Measurements from ENCODE around the gene KCNT1. TPM values are rescaled to one million over a fixed set of nuclear protein-coding genes. Genes with fewer than 3 reads are reported as not detected.

Gene KCNT1
- total RNA-seq, 1 experiment from 2014 or later = not detected

DNA sequence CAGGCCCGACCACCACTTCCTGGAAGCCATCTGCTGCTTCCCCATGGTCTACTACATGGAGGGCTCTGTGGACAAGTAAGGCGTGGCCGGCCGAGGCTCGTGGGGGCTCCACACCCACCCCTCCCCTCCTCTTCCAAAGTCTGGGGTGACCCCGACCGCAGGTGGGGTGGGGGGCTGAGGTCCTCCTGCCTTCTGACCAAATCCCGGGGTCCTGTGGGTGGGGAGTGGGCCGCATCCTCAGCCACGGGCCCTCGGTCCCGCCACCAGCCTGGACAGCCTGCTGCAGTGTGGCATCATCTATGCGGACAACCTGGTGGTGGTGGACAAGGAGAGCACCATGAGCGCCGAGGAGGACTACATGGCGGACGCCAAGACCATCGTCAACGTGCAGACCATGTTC is 76.4 kb downstream of the KCNT1 start:
- no peak overlapping the region for H3K27ac ChIP-seq
- no peaks in the 10 kb centered on the region for H3K4me1 ChIP-seq (replicated peaks)
- H3K27me3 ChIP-seq (replicated peaks) = 0 out of 2 replicates have a peak, but pooled peaks cover 3% of the 10 kb centered on the region
- no peak for DNase-seq (ENCODE audit: low read depth in 1 of 2, low spot score in 2 of 2)
- H3K9me3 ChIP-seq (replicated peaks) = no peaks in the 10 kb centered on the region
- H3K36me3 ChIP-seq = no peaks in the 10 kb centered on the region
- no peak overlapping the region for H3K4me3 ChIP-seq

DNA sequence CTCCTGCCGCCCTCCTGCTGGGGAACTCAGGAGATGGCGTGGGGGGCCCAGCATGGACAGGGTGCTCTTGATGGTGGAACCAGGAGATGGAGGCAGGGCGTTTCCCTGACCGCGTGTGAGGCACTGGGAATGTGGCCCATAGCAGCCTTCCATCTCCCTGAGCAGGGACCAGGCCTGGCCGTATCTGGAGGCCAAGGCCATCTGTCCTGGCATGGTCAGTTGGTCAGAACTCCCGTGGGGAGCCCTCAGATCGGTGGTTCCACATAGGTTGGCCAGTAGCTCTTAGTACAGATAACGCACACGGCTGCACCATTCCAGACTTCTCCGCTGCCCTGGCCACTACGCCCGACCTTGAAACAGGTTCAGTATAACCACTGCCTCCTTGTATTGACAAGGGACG is 77.6 kb downstream of the KCNT1 start:
- Histone ChIP-seq H3K9me3 (replicated peaks) (no peaks in the 10 kb centered on the region), H3K27ac (no peak overlapping the region), H3K4me1 (replicated peaks) (no peaks in the 10 kb centered on the region), H3K4me3 (no peak overlapping the region), H3K36me3 (no peaks in the 10 kb centered on the region), H3K27me3 (replicated peaks) (0 out of 2 replicates have a peak, but pooled peaks cover 3% of the 10 kb centered on the region)
- DNase-seq (ENCODE audit: low read depth in 1 of 2, low spot score in 2 of 2) = no peak

DNA sequence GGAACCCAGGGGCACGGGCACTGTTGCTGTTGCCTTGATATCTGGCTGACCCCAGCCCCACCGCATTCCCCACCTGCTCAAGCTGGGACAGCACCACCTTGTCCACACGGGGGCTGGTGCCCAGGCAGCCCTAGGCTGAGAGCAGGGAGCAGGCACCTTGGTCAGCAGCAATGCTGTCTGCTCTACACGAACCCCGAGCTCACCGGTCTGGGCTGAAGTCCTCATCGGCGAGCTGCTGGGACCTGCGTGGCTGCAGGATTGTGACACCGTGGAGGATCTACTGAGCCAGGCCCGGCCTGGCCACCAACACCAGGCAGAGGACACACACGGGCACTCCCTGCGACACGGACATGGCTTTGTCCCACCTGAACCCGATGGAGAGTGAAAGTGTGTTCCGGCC is 78.1 kb downstream of the KCNT1 start:
- Histone ChIP-seq H3K9me3 (replicated peaks) (no peaks in the 10 kb centered on the region), H3K4me3 (no peak overlapping the region), H3K4me1 (replicated peaks) (no peaks in the 10 kb centered on the region), H3K36me3 (no peaks in the 10 kb centered on the region), H3K27me3 (replicated peaks) (0 out of 2 replicates have a peak, but pooled peaks cover 3% of the 10 kb centered on the region), H3K27ac (no peak overlapping the region)
- no peak for DNase-seq (ENCODE audit: low read depth in 1 of 2, low spot score in 2 of 2)

- Histone ChIP-seq H3K4me1 (replicated peaks) (no peaks in the 10 kb centered on the region), H3K4me3 (no peak overlapping the region), H3K27ac (no peak overlapping the region), H3K27me3 (replicated peaks) (0 out of 2 replicates have a peak, but pooled peaks cover 3% of the 10 kb centered on the region), H3K36me3 (no peaks in the 10 kb centered on the region), H3K9me3 (replicated peaks) (no peaks in the 10 kb centered on the region)
- no peak for DNase-seq (ENCODE audit: low read depth in 1 of 2, low spot score in 2 of 2)
Observed at GRCh38 chr9:135780626-135781025, 78.6 kb downstream of the KCNT1 start.

- Histone ChIP-seq H3K27me3 (replicated peaks) (peaks cover 13% of the 10 kb centered on the region), H3K4me3 (no peak overlapping the region), H3K9me3 (replicated peaks) (no peaks in the 10 kb centered on the region), H3K4me1 (replicated peaks) (no peaks in the 10 kb centered on the region), H3K27ac (no peak overlapping the region), H3K36me3 (no peaks in the 10 kb centered on the region)
- DNase-seq (ENCODE audit: low read depth in 1 of 2, low spot score in 2 of 2) = no peak
Observed at GRCh38 chr9:135782946-135783345, 81.0 kb downstream of the KCNT1 start.

DNA sequence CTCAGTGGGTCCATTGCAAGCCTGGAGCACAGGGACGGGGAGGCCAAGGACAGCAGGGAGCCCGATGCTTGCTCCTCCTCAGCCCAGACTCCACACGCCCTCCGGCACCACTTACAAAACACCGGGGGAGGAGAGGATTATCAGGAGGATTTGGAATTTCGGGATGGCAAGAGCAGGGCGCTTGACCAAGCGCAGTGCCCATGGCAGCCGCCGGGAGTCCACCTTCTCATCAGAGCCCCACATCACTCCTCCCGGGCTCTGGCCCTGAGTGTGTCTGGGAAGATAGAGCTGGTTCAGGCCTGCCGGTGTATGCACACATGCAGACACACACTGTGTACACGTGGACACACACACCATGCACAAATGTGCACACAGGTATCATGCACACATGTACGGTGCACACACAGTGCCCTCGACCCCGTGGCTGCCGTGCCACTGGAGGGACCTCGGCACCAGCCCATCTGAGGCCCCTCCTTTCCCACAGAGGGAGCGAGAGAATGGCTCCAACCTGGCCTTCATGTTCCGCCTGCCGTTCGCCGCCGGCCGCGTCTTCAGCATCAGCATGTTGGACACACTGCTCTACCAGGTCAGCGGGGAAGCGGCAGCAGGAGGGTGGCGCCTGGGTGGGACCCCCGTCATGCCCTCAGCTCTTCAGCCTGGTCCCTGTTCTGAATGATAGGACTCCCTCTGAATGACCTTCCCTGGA is 81.7 kb downstream of the KCNT1 start:
- no peaks in the 10 kb centered on the region for H3K9me3 ChIP-seq (replicated peaks)
- no peaks in the 10 kb centered on the region for H3K4me1 ChIP-seq (replicated peaks)
- no peak overlapping the region for H3K27ac ChIP-seq
- peaks cover 21% of the 10 kb centered on the region for H3K27me3 ChIP-seq (replicated peaks)
- no peak overlapping the region for H3K4me3 ChIP-seq
- H3K36me3 ChIP-seq = no peaks in the 10 kb centered on the region
- no peak for DNase-seq (ENCODE audit: low read depth in 1 of 2, low spot score in 2 of 2)

DNA sequence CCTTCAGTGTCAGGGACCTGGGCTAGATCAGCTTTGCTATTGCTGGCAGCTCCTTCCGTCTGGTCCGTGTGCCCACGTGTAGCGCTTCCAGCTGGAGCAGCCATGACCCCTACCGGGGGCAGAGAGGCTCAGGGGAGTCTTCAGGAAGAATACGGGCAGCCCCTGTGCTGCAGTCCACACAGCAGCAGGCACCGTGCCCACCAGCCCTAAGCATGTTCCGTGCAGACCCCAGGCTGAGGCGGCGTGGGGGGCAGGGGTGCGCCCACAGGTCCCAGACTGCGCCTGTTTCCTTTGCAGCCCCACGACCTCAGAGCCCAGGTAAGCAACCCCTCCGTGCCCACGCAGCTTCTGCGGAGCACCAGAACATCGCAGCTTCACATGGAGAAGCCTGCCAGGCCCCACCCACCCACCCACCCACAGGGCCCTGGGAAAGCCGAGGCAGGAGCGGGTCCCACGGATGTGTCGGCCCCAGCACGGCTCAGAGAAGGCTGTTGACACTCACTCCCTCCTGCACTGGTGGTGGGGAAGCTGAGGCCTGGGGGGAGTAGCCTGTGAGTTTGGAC is 83.1 kb downstream of the KCNT1 start:
- Histone ChIP-seq H3K27ac (no peak overlapping the region), H3K4me1 (replicated peaks) (no peaks in the 10 kb centered on the region)

DNA sequence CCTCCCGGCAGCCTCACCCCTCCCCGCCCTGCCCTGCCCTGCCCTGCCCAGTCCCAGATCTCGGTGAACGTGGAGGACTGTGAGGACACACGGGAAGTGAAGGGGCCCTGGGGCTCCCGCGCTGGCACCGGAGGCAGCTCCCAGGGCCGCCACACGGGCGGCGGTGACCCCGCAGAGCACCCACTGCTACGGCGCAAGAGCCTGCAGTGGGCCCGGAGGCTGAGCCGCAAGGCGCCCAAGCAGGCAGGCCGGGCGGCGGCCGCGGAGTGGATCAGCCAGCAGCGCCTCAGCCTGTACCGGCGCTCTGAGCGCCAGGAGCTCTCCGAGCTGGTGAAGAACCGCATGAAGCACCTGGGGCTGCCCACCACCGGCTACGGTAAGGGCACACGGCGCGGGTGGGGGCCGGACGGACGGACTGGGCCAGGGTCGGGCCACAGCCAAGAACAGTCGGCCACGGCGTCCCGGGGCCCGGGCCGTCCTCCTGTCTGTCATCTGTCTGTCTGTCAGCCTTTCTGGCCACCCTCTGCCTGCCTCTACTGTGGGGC is 84.2 kb downstream of the KCNT1 start:
- Histone ChIP-seq H3K27me3 (replicated peaks) (peaks cover 41% of the 10 kb centered on the region), H3K4me1 (replicated peaks) (no peaks in the 10 kb centered on the region), H3K36me3 (no peaks in the 10 kb centered on the region), H3K4me3 (no peak overlapping the region), H3K27ac (no peak overlapping the region), H3K9me3 (replicated peaks) (no peaks in the 10 kb centered on the region)
- DNase-seq (ENCODE audit: low read depth in 1 of 2, low spot score in 2 of 2) = no peak

More for the DNA sequence above, 83.1 kb downstream of the KCNT1 start:
- no peak for DNase-seq (ENCODE audit: low read depth in 1 of 2, low spot score in 2 of 2)
- H3K27me3 ChIP-seq (replicated peaks) = peaks cover 35% of the 10 kb centered on the region
- no peak overlapping the region for H3K4me3 ChIP-seq
- H3K9me3 ChIP-seq (replicated peaks) = no peaks in the 10 kb centered on the region
- no peaks in the 10 kb centered on the region for H3K36me3 ChIP-seq

GRCh38 chr9:135787317-135787716 is 85.3 kb downstream of the KCNT1 start:
- Histone ChIP-seq H3K36me3 (no peaks in the 10 kb centered on the region), H3K4me1 (replicated peaks) (no peaks in the 10 kb centered on the region), H3K27ac (no peak overlapping the region), H3K4me3 (no peak overlapping the region), H3K27me3 (replicated peaks) (peaks cover 41% of the 10 kb centered on the region), H3K9me3 (replicated peaks) (no peaks in the 10 kb centered on the region)
- DNase-seq (ENCODE audit: low read depth in 1 of 2, low spot score in 2 of 2) = no peak

DNA sequence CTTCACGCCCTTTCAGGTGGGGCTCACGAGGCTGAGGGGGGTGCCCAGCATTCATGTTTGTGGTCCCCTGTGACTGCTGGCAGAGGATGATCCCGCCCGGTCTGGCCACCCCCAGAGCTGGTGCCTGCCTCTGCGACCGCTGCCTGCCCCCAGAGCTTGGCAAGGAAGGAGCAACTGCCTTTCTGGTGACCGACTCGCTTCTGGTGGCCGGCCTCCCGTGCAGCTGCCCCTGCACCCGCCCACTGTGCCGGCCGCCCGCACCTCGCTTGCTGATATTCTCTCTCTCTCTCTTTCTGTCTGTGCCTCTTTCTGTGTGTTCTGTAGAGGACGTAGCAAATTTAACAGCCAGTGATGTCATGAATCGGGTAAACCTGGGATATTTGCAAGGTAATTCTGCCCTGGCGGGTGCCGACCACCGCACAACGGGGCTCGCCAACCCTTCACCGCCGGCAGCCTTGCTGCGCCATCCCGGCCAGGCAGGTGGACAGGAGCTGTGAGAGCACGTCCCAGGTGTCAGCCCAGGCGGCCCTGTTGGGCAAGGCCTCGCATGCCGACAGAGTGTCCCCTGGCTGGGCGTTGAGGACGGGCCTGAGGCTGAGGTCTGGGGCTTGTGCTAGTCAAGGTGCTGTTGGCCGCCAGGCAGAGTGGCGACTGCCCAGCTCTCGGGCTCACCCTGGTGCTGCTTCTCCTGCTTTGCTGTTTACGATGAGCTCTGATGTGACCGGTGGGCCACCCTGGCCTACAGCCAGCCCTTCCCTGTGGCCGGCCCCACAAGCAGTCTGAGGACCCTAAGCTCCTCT is 86.0 kb downstream of the KCNT1 start:
- Histone ChIP-seq H3K4me1 (replicated peaks) (no peaks in the 10 kb centered on the region), H3K4me3 (no peak overlapping the region), H3K27me3 (replicated peaks) (peaks cover 41% of the 10 kb centered on the region), H3K36me3 (no peaks in the 10 kb centered on the region), H3K27ac (no peak overlapping the region), H3K9me3 (replicated peaks) (no peaks in the 10 kb centered on the region)
- no peak for DNase-seq (ENCODE audit: low read depth in 1 of 2, low spot score in 2 of 2)

DNA sequence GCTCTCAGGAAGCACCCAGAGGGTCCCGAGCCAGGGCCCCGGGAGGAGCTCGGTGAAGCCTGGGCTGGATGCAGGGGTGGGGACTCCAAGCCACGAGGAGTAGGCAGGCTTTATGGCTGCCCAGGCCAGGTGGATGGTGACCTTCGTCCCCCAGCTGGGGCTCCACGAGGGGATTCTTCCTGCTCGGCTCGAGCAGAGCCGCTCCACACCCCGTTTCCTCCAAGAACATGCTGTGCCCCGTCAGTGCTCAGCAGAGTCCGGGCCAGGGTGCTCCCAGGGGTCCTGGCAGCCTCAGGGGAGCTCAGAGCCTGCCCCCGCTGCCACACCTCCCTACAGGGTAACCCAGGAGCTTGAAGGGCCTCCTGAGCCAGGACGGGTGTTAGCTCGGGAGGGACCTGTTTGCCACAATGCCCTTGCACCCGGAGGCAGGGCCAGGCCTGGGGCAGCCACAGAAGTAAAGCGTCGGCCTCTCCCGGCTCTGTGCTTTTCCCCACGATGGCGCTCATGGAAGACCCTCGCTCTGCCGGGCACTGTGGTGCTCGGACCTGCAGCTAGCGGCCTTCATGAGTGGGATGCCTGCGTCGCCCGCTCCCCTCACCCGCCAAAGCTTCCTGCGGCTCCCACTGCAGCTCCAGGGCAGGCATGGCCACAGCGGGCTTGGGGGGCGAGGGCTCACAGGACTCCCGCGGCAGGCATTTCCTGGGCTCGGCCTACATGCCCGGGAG is 86.8 kb downstream of the KCNT1 start:
- Histone ChIP-seq H3K36me3 (no peaks in the 10 kb centered on the region), H3K27me3 (replicated peaks) (peaks cover 42% of the 10 kb centered on the region), H3K27ac (no peak overlapping the region), H3K4me1 (replicated peaks) (no peaks in the 10 kb centered on the region), H3K4me3 (no peak overlapping the region), H3K9me3 (replicated peaks) (no peaks in the 10 kb centered on the region)
- no peak for DNase-seq (ENCODE audit: low read depth in 1 of 2, low spot score in 2 of 2)

DNA sequence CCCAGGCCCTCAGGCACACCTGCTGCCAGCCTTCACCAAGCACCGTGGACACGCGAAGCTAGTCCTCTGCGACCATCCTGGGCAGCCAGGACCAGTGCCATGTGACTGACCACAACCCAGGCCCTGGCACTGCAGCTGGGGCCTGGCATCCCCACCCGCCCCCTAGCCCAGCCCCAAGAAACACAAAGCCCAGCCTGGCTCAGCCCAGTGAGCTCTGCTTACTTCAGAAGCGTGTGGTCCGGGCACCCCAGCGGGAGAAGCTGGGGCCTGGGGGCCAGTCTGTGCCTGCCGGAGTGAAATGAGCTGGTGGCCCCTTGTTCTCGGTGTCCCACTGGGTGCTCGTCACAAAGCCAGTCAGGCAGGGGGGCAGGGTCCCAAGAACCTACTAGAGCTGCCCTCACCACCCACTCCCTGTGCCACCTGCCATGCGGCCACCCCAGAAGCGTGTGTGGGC is 87.9 kb downstream of the KCNT1 start:
- no peaks in the 10 kb centered on the region for H3K36me3 ChIP-seq
- no peak overlapping the region for H3K27ac ChIP-seq

GRCh38 chr9:135790356-135790755 is 88.4 kb downstream of the KCNT1 start:
- no peaks in the 10 kb centered on the region for H3K36me3 ChIP-seq

More for the DNA sequence above, 87.9 kb downstream of the KCNT1 start:
- H3K4me1 ChIP-seq (replicated peaks) = no peaks in the 10 kb centered on the region
- DNase-seq (ENCODE audit: low read depth in 1 of 2, low spot score in 2 of 2) = no peak
- peaks cover 42% of the 10 kb centered on the region for H3K27me3 ChIP-seq (replicated peaks)
- H3K9me3 ChIP-seq (replicated peaks) = no peaks in the 10 kb centered on the region
- H3K4me3 ChIP-seq = no peak overlapping the region

More at GRCh38 chr9:135790356-135790755, 88.4 kb downstream of the KCNT1 start:
- H3K9me3 ChIP-seq (replicated peaks) = no peaks in the 10 kb centered on the region
- DNase-seq (ENCODE audit: low read depth in 1 of 2, low spot score in 2 of 2) = no peak
- H3K27me3 ChIP-seq (replicated peaks) = peaks cover 42% of the 10 kb centered on the region
- H3K4me1 ChIP-seq (replicated peaks) = no peaks in the 10 kb centered on the region
- no peak overlapping the region for H3K4me3 ChIP-seq
- no peak overlapping the region for H3K27ac ChIP-seq

All from SJSA1 (cell line).